Right renal cortex interstitium (tissue), 3 donors: Measurements from ENCODE around the gene LYVE1. TPM values are rescaled to one million over a fixed set of nuclear protein-coding genes. Genes with fewer than 3 reads are reported as not detected.
A peak's percentile ranks its signal among the peaks of the same experiment; 100 is the strongest.

Source experiments
- DNase-seq, 3 donors: peaks; one replicate each; pipeline ENCODE4 v3.0.0-alpha.2; 2013; ENCODE audit warnings: low read depth in 3 of 3, low spot score in 2 of 3
- polyA plus RNA-seq, 3 donors: library from polyadenylated mRNA; unstranded; fragments of 120-200 nt; gene quantifications; one replicate each; pipeline ENCODE4 v1.2.1, GENCODE V29; 2013; ENCODE audit not compliant: insufficient read length in 3 of 3

The LYVE1 gene
- polyA plus RNA-seq, 3 donors, result 55.2 to 88.4 (median 56.6) TPM

DNA sequence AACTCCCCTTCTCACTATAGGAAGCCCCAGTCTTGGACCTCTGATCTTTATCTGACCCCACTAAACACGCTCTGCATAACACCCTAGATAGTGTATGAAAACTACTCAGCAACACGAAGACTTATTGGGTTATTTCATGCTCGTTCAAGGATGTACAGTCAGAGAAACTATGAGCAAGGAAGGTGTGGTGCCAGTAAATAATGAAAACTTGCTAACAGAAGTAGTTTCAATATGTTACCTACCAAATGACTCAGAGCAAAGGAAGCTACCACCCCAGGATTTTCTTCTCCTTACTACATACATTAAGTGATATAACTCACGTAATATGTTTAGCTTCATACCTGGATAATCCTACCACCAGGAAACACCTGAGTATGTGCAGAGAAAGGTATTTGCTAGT is 25.9 kb upstream of the LYVE1 start:
- no peak for DNase-seq

DNA sequence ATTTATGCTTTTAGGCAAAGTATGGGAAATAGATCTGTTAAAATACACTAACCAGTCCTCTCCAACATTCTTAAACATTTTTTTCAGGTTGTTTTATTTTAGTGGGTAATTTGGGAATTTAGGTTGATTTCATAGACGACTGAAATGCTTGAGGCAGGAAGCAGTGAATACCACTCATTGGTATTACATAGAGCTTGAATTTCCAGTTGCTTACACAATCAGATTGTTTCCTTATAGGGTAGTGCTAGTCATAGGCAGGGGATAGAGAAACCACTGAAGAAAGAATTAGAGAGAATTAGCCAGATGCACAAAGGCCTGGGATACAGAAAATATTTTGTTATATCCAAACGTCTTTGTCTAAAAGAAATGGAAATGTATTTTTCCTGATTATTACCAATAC is 23.9 kb upstream of the LYVE1 start:
- no peak for DNase-seq

DNA sequence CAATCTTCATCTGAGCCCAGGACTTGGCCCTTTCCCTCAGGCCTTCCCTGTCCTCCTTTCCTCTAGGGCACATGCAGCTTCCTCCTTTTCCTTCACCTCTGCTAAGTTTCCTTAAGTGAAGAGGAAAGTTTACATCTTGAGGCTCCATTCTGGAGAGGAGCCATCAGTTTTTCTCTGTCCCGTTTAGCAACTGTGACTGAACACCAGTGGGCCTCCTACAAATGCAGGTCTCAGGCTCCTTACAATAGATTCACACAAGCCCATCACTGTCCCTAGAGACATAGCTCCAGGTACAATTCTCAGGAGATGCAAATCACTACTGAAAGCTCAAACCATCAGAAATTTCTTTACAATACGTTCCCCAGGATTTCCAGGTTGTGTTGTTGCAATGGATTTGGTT is 23.3 kb upstream of the LYVE1 start:
- DNase-seq, result no peak

DNA sequence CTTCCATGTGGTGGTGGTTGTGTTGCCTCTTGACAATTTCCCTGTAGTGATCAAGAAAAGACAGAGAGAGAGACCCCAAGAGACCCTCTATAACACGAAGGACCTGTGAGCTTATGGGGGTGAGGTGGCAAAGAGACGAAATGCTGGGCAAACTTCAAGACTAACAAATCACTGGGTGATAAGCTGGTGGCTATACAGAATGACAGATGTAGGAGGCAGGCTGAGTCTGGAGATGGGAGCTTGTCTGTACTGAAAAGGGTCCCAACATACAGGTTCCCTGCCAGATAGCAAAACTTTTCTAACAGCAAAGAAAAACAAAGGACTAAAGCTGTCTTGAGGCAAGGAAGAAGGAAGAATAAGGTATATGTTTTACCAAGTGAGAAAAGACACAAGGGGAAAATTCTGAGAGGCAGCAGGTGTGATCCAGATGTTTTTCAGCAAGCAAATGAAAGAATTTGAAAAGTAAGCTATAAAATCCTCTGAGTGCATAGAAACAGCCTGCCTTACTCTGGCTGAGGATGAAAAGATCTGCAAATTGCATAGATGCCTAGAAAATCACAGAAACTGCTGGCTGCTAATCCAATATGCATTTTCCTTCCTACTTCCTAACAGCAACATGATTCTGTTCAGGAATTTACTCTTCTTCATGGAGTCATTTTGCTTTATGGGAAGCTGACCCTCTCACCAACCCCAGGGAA is 21.9 kb upstream of the LYVE1 start:
- no peak for DNase-seq

DNA sequence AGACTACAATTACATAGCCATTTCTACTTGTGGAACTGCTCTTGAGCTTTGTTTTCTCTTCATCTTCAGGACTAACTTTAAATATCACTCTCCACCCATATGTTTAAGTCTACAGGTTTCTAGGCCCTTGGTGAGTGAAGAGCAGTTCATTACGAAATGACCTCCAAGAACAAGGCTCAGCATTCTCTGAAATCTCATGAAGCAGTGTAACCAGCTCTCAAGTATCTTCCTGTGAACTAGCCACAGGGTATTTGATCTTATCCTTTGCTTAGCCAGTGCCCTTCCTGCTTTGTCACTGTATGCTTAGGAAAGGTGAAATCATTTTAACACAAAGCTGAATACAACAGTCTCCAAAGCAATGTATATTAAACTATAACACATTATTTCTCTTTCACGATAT is 20.4 kb upstream of the LYVE1 start:
- DNase-seq, result no peak

DNA sequence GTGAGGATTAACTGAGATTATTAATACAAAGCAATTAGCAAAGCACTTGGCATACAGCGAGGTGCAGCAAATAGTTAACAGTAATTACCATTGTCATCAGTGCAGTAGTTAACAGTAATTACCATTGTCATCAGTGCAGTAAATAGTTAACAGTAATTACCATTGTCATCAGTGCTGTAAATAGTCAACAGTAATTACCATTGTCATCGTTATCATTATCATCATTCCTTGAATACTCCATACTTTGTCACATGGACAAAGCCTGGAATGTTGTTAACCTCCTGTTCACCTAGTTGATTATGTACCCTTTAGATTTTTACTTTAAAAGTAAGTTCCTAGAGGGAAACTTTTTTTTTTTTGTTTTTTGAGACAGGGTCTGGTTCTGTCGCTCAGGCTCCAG is 19.5 kb upstream of the LYVE1 start:
- no peak for DNase-seq

DNA sequence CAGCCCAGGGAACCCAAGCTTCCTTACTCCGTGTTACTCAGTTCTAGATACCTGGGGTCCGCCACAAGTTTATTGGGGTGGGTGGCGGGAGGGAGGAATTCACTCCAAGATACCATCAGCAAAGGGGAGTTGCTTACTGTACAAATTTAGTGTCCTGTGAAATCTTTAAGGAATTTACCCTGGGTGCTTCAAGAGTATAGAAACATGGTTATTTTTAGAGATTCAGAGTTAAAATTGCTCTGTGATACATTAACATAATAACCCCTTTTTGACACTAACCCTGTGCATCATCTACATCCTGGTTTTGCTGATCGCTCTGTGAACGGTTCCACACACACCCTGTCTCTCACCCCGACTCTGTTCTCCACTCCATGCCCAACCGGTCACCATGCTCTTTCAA is 18.9 kb upstream of the LYVE1 start:
- DNase-seq, result no peak

DNA sequence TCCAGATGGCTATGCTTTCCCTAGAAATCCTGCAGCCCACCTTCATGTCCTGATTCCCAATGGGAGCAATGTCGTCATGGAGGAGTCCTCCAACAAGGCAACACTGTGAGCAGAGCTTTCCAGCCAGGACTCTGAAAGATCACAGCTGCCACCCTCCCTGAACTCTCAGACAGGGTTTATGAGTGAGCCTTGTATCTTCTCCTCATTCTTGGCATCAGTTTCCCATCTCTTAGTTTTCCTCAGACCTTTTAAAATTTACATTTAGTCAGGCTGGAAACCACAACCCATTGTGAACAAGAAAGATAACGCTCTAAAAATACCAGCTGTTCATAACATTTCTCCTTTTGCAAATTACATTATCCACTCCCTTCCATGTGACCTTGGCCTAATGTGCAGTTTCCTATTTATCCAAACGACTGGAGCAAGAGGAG is 15.6 kb upstream of the LYVE1 start:
- peak; percentile 39 to 49 (median 47) for DNase-seq

DNA sequence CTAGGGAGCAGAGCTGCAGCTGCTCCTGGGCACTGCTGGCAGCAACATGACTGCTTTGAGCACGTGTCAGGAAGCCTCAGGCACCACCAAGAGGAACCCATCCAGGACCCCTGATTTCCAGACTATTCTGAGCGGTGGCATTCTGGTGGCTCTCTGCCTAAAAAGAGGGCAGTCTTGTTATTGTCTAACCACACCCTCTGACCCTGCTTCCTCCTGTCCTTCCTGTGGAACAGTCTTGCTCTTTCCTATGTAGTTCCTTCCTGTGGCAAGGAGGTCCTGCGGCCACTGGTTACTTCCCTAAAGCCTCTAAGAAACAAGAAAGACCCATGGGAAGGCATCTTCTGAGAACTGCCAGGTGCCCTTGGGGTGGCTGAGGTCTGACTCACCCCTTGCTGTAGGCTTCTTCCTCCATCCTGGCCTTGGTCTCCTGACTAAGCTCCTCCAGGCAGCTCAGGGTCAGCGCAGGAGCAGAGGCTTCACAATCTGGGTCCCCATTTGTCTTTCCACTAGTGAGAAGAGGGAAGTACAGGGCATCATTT is 13.1 kb upstream of the LYVE1 start:
- DNase-seq, result no peak

DNA sequence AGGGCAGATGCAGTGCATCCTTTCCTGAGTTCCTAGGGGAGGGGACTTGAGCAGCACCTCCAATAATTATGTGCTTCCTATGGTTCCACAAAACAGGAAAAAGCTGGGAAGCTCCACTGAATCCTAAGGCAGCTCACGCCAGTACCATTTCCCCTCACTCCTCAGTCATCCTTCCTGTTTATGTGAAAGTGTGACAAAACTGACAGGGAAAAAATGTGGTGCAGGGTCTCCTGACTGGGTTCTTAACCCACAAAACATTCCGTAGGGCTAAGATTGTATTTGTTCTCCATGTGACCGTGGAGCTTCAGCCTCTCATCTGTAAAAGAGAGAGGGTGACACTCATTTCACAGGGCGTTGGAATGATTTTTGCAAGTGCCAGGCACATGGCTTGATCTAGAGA is 12.2 kb upstream of the LYVE1 start:
- DNase-seq, result no peak

DNA sequence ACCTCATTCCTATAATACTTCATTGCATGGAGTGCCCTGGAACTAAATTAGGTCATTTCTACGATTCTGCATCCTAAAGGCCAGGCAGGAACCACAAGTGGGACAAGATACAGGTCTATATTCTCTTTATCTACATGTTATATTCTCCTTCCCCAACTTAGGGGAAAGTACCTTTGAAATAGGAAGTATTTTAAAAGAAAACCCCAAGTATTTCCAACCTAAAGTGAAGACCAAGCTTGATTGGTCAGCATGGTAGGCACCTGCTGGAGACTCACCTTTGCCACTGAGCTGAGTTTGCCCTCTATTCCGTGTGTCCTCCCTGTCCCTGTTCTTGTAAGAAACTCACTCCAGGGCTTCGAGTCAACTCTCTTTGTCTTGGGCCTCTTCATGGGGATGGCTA is 11.2 kb upstream of the LYVE1 start:
- DNase-seq, result no peak

DNA sequence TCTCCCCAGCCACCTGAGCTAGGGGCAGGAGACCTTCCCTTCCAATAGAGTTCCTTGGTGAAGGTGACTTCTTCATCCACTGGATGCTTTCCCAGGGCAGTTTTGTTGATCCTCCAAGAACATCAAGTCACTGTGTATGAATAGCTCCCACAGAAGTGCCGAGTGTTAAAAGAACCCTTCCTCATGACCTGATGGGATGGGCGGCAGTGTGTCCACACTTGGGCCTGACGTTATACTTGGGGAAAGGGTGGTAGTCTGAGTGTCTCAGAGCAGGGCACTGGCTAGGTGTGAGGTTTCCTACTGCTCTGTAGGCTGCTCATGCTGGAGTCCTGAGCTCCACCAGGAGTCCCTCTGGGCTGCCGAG is 7.6 kb upstream of the LYVE1 start:
- no peak for DNase-seq

DNA sequence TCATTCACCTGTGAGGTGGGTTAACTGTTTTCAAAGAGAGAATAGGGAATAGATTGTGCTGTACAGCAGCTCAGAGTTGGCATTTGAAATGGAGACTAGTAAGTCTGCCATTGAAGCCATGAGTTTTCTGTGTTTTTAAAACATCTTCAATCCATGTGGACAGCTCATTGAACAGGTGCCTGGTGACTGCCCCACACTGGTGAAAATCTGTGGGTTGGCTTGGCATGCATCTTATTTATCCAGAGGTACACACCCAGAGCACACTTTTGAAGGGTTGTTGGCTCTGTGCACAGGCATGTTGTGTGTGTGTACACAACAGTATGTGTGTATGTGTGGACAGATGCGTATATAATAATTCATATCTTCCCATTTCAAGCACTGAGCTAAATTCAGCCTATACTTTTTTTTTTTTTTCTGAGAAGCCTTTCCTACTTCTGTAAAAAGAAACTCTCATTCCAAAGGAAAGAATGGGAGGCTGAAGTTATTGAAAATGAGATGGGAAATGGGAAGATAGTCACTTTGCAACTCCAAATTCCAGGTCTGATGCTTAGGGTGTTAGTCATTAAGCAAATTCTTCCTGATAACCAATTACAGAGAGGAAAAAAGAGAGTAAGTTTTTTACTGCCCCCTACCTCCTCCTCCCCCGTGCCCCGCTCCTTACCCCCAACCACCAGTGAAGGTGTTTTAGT is 7.0 kb upstream of the LYVE1 start:
- DNase-seq, result no peak

DNA sequence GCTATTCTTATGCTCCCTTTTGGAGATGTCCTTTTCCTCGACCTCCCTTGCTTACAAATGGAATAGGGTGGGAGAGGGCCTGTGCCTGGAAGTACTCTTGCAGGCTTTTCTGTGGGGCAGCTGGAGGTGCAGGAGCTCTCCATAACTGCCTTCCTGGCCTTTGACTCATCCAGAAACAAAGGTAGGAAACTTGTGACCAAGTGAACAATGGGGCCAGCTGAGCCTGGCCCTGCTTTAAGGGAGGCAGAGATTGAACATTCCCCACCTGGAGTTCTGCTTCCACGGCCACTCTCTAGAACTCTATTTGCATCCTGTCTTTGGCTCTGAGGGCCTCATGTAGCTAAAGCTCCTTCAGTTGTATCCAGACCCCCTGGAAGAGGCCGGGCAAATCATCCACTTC is 5.1 kb upstream of the LYVE1 start:
- DNase-seq, result no peak

DNA sequence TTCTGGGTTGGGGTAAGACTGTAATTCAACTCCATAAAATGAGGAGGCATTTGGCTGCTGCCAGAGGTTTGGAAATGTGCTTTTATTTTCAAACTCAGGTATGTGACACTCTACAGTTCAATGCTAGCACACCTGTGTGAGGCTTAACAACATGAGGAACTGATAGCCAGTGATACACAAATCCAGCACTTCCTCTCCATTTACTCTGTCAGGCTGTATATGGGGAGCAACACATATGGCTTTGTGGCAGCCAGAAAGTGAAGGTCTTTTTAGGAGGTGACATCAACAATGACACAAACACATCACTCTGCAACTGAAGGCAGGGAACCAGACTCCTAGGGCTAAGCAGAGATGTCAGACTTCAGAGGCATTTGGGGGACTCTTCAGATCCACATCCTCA is 4.6 kb upstream of the LYVE1 start:
- no peak for DNase-seq

DNA sequence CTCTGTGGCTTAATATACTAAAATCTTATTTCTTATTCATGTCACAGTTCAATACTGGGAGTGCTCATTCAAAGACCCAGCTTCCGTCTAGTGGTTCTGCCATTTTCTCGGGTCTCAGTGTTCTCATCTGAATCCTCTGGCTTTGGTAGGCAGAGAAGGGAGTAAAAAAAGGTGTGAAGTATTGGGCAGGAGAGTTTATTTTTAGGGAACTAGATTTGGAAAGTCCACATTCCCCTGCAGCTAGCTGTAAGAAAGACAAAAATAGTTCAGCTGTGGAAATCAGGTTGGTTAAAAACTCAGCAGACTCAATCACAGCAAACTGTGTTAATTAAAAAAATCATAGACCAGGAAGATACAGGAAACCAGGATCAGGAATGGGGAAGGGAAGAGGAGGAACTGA is 4.1 kb upstream of the LYVE1 start:
- DNase-seq, result no peak

DNA sequence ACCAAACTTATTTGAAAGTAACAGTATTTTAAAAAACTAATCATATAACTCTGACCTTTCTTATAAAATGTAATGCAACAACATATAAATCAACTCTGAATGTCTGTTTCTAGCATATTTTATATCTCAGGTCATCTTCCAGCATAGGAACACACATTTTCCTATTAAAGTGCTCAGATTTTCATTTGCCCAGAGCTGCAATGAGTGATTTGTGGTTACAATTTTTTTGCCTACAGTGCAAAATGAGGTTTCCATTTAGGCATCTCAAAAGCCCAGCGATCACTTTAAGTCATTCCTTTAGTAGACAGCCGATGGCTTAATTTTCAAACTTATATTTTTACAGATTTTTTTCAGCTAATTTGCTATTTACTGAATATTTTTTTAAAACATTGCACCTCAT is 1.0 kb downstream of the LYVE1 start:
- no peak for DNase-seq

DNA sequence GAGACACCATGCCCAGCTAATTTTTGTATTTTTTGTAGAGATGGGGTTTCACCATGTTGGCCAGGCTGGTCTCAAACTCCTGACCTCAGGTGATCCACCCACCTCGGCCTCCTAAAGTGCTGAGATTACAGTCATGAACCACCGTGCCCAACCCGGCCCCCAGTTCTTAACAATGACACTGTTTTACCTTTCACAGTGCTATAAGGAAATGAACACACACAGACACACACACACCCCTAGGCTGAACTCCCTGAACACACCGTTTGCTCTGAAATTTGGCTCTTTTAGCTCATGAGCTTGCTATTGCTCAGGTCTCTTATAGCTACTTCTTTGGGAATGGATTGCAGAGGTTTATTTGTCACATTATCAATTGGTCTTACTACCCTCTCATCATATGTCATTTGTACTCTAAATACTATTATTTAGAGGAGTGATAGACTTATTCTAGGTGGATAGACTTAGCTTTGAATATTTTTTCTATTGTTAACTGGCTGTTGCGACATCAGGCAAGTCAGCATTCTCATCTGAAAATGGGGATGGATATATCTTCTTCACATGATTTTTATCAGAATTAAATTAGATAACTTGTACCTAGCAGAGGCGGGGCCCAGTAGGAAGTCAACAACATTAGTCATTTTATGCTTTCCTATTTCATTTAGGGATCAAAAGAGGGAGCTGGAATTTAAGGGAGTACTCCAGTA is 2.1 kb downstream of the LYVE1 start:
- DNase-seq, result no peak

DNA sequence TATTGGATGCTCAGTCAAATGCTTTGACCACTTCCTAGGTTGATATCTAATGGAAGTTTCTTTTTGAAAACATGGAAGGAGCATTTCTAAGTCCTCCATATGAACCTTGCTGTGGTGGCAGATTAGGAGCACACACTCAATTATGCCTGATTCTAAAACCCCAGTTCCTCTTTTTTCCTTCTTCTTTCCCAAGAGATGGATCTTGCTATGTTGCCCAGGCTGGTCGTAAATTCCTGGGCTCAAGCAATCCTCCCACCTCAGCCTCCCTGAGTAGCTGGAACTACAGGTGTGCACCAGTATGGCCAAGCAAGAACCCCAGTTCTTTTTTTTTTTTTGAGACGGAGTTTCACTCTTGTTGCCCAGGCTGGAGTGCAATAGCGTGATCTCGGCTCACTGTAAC is 3.0 kb downstream of the LYVE1 start:
- DNase-seq, result no peak

DNA sequence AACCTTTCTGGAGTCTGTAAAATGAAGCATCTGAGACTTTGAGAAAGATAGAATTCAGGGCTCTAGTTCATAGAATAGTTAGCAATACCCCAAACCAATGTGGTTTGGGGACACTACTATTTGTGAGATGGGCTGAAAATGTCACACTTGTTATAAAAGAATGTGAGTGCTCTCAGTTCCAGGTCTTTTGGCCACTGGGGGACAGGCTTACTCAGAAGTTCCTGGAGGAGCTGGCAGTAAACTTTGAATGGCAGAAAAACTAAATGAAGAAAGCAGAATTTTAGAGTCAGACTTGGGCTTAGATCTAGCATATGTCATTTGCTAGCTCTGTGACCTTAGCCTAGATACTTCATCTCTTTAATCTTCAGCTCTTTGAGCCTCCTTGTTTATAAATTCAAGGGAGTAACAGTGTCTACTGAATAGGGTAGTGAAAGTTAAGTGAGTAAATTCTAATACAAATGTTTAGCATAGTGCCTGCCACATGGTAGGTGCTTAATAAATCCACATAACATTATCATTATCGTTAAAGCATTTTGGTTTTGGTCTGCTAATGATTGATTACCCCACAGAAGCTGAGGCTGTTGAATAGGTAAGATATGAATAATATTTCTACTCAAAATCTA is 3.7 kb downstream of the LYVE1 start:
- DNase-seq, result no peak

DNA sequence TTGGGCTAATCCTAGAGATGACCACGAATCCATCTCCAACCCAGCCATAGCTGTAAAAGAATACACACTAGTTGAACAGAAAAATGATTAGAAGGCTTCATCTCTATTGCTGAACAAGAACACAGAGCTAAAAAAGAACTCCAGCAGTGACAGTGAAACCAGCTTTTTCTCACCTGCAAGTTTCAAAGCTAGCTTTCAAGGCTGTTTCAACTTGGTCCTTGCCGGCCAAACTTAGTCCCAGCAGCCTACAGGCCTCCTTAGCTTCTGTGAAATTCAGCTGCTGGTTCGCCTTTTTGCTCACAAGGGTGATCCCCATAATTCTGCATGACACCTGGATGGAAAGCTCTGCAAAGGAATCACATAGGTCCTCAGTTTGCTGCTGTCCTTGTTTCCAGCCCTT is 4.4 kb downstream of the LYVE1 start:
- DNase-seq, result no peak
